IMR-90 (cell line): ENCODE measurements around the gene NLRP14. TPM values are rescaled to one million over a fixed set of nuclear protein-coding genes. Genes with fewer than 3 reads are reported as not detected.

Experiments
- ATAC-seq: fragments of 200-7000 bp; cut with Tn5 transposase; 2 replicates; pipeline ENCODE4 v1.9.1; 2020; ENCODE audit warnings: low read depth, mild to moderate bottlenecking, moderate library complexity
- BruUV-seq: library from RNA; stranded (reverse); fragments of 400-500 nt; replicated peaks from 2 replicates; lab custom pipeline; 2021; lab: Mats Ljungman, UMichigan
- CTCF ChIA-PET: fragments of 300-600 bp; formaldehyde crosslinking; extraction: SDS; loops from one replicate; lab custom pipeline; 2021; ENCODE audit warnings: antibody characterized with exemption; lab: Yijun Ruan, JAX
- POLR2A ChIA-PET: fragments of 300-600 bp; sonication (Branson Sonifier 250); formaldehyde crosslinking; loops from one replicate; lab custom pipeline; 2022; ENCODE audit warnings: antibody characterized with exemption; ENCODE audit not compliant: unreplicated experiment; lab: Charles Lee
- DNase-seq: peaks from one replicate; pipeline ENCODE4 v3.0.0; 2013
- H2AFZ ChIP-seq: replicated peaks from 2 replicates; pipeline ENCODE3; 2013; ENCODE audit warnings: low read length, mild to moderate bottlenecking; ENCODE audit not compliant: poor library complexity
- H2AK5ac ChIP-seq: 2 replicates; pipeline ENCODE4 v1.6.1; 2013; ENCODE audit warnings: low read depth, low read length, inconsistent platforms
- H2AK9ac ChIP-seq: replicated peaks from 2 replicates; pipeline ENCODE3; 2013; ENCODE audit warnings: mild to moderate bottlenecking, low read depth, low read length, moderate library complexity; ENCODE audit not compliant: poor library complexity
- H2BK120ac ChIP-seq: 2 replicates; pipeline ENCODE4 v1.6.1; 2013; ENCODE audit warnings: low read depth, low read length, inconsistent platforms
- H2BK15ac ChIP-seq: 3 replicates; pipeline ENCODE4 v1.6.1; 2013; ENCODE audit warnings: low read depth, low read length, inconsistent platforms
- H2BK20ac ChIP-seq: 2 replicates; pipeline ENCODE4 v1.6.1; 2013; ENCODE audit warnings: low read depth, mild to moderate bottlenecking, inconsistent platforms, low read length, moderate library complexity
- H2BK5ac ChIP-seq: 2 replicates; pipeline ENCODE4 v1.6.1; 2013; ENCODE audit warnings: mild to moderate bottlenecking, low read depth, low read length, inconsistent platforms; ENCODE audit not compliant: poor library complexity, severe bottlenecking
- H3K14ac ChIP-seq: replicated peaks from 2 replicates; pipeline ENCODE4 v1.6.1; 2013; ENCODE audit warnings: low read depth, low read length, inconsistent platforms
- H3K18ac ChIP-seq: 2 replicates; pipeline ENCODE4 v1.6.1; 2013; ENCODE audit warnings: low read depth, low read length, control low read depth
- H3K23ac ChIP-seq: 2 replicates; pipeline ENCODE4 v1.6.1; 2013; ENCODE audit warnings: low read depth, low read length, inconsistent platforms
- H3K27ac ChIP-seq: 2 replicates; pipeline ENCODE4 v1.5.1; 2013; ENCODE audit warnings: mild to moderate bottlenecking, control low read depth, low read length; ENCODE audit not compliant: insufficient read depth
- H3K27me3 ChIP-seq: 2 replicates; pipeline ENCODE4 v1.6.1; 2013; ENCODE audit warnings: low read length; ENCODE audit not compliant: control insufficient read depth, insufficient read depth
- H3K36me3 ChIP-seq: 2 replicates; pipeline ENCODE4 v1.6.1; 2013; ENCODE audit warnings: low read length, mixed read lengths; ENCODE audit not compliant: control insufficient read depth, insufficient read depth
- H3K4ac ChIP-seq: 2 replicates; pipeline ENCODE4 v1.6.1; 2013; ENCODE audit warnings: low read depth, low read length, inconsistent platforms
- H3K4me1 ChIP-seq: 2 replicates; pipeline ENCODE4 v1.6.1; 2013; ENCODE audit warnings: low read length, mixed read lengths; ENCODE audit not compliant: control insufficient read depth, insufficient read depth
- H3K4me2 ChIP-seq: 2 replicates; pipeline ENCODE4 v1.6.1; 2013; ENCODE audit warnings: low read depth, mild to moderate bottlenecking, control low read depth, low read length, moderate library complexity
- H3K4me3 ChIP-seq: 2 replicates; pipeline ENCODE4 v1.5.1; 2013; ENCODE audit warnings: low read depth, mild to moderate bottlenecking, control low read depth, low read length, moderate library complexity; ENCODE audit not compliant: insufficient read depth
- H3K56ac ChIP-seq: 2 replicates; pipeline ENCODE4 v1.6.1; 2013; ENCODE audit warnings: low read length, inconsistent platforms; ENCODE audit not compliant: insufficient read depth; ENCODE audit errors: extremely low read depth
- H3K79me1 ChIP-seq, 2 experiments: 2 replicates each; pipeline ENCODE4 v1.6.1; 2013; ENCODE audit warnings: low read length in 2 of 2, inconsistent platforms in 1 of 2, low read depth in 1 of 2
- H3K9ac ChIP-seq: 2 replicates; pipeline ENCODE4 v1.6.1; 2013; ENCODE audit warnings: low read depth, low read length, control low read depth
- H3K9me1 ChIP-seq: 2 replicates; pipeline ENCODE4 v1.6.1; 2013; ENCODE audit warnings: low read length, inconsistent platforms; ENCODE audit not compliant: insufficient read depth
- H3K9me3 ChIP-seq: 2 replicates; pipeline ENCODE4 v1.6.1; 2013; ENCODE audit warnings: low read length; ENCODE audit not compliant: control insufficient read depth, insufficient read depth
- H4K20me1 ChIP-seq: 2 replicates; pipeline ENCODE4 v1.6.1; 2013; ENCODE audit warnings: low read length, inconsistent platforms; ENCODE audit not compliant: insufficient read depth
- H4K5ac ChIP-seq: 2 replicates; pipeline ENCODE4 v1.6.1; 2013; ENCODE audit warnings: mild to moderate bottlenecking, low read depth, low read length, control low read depth
- H4K8ac ChIP-seq, 2 experiments: 2 replicates each; pipeline ENCODE4 v1.6.1; 2013; ENCODE audit warnings: low read depth in 2 of 2, low read length in 2 of 2, control low read depth in 1 of 2, inconsistent platforms in 1 of 2
- H4K91ac ChIP-seq: 2 replicates; pipeline ENCODE4 v1.6.1; 2013; ENCODE audit warnings: low read depth, low read length, inconsistent platforms; ENCODE audit not compliant: insufficient read depth
- BHLHE40 ChIP-seq: fragments of 150-350 bp; IDR thresholded peaks from 2 replicates; pipeline ENCODE4 v1.6.1; 2016; ENCODE audit warnings: mild to moderate bottlenecking, low read depth, low read length
- CEBPB ChIP-seq: IDR thresholded peaks from 2 replicates; pipeline ENCODE4 v1.6.1; 2012; ENCODE audit warnings: low read depth, low read length, improper control_type of control experiment
- CHD1 ChIP-seq: IDR thresholded peaks from 2 replicates; pipeline ENCODE4 v1.6.1; 2012; ENCODE audit warnings: low read depth, low read length, improper control_type of control experiment
- FOS ChIP-seq: fragments of 150-350 bp; IDR thresholded peaks from 2 replicates; pipeline ENCODE4 v1.6.1; 2016; ENCODE audit warnings: low read depth, low read length
- MAFK ChIP-seq: IDR thresholded peaks from 2 replicates; pipeline ENCODE4 v1.6.1; 2012; ENCODE audit warnings: low read depth, low read length, improper control_type of control experiment
- MAZ ChIP-seq: IDR thresholded peaks from 2 replicates; pipeline ENCODE4 v1.6.1; 2012; ENCODE audit warnings: low read depth, mild to moderate bottlenecking, low read length, improper control_type of control experiment, moderate library complexity, borderline replicate concordance
- MXI1 ChIP-seq: IDR thresholded peaks from 2 replicates; pipeline ENCODE4 v1.6.1; 2012; ENCODE audit warnings: low read depth, mild to moderate bottlenecking, low read length, moderate library complexity, borderline replicate concordance
- NFE2L2 ChIP-seq: fragments of 150-350 bp; IDR thresholded peaks from 2 replicates; pipeline ENCODE4 v1.6.1; 2016; ENCODE audit warnings: low read depth, mild to moderate bottlenecking, low read length
- POLR2A ChIP-seq: IDR thresholded peaks from 2 replicates; pipeline ENCODE4 v1.6.1; 2012; ENCODE audit warnings: mild to moderate bottlenecking, low read depth, low read length
- RAD21 ChIP-seq: IDR thresholded peaks from 2 replicates; pipeline ENCODE4 v1.6.1; 2012; ENCODE audit warnings: low read length, improper control_type of control experiment
- RCOR1 ChIP-seq: IDR thresholded peaks from 2 replicates; pipeline ENCODE4 v1.6.1; 2012; ENCODE audit warnings: mild to moderate bottlenecking, low read length, improper control_type of control experiment; ENCODE audit not compliant: insufficient replicate concordance
- RFX5 ChIP-seq: IDR thresholded peaks from 2 replicates; pipeline ENCODE4 v1.8.0; 2012; ENCODE audit warnings: low read depth, mild to moderate bottlenecking, low read length, moderate library complexity
- WGBS, 2 experiments: methylation state at CpG; one replicate each; pipeline versions ENCODE4 v1.1.5 to v1.1.7; 2013; ENCODE audit warnings: missing lambda C conversion rate in 2 of 2; ENCODE audit not compliant: insufficient read length in 1 of 2; ENCODE audit errors: extremely low coverage in 2 of 2; 5-methylcytosine and 5-hydroxymethylcytosine counted together
- dilution Hi-C: fragments of 300-500 bp; cut with HindIII; formaldehyde crosslinking; loops from one replicate; pipeline ENCODE4 v1.14.3; 2018; ENCODE audit warnings: low sequenced_read_pairs; ENCODE audit not compliant: unreplicated experiment
- in situ Hi-C: fragments of 300-500 bp; cut with MboI; formaldehyde crosslinking; loops from 3 replicates; pipeline ENCODE4 v1.14.3; 2019; ENCODE audit warnings: low sequenced_read_pairs, inconsistent platforms, mixed read lengths
- intact Hi-C: fragments of 100-400 bp; cut with micrococcal nuclease; formaldehyde crosslinking; loops from 2 replicates; pipeline ENCODE4 v1.10.0; 2022
- polyA plus RNA-seq, 3 experiments: library from polyadenylated mRNA; depleted of rRNA; stranded (reverse); fragments of >200 nt; gene quantifications; 2 replicates each; pipeline ENCODE4 v1.2.3, GENCODE V29; 2012; ENCODE audit warnings: low replicate concordance in 1 of 3
- total RNA-seq: library from RNA; depleted of rRNA; stranded (reverse); fragments of >200 nt; gene quantifications from 2 replicates; pipeline ENCODE4 v1.2.3, GENCODE V29; 2012
- TF ChIP-seq, protein P1 (sequence below): fragments of 150-350 bp; IDR thresholded peaks from 2 replicates; pipeline ENCODE4 v1.6.1; 2017; ENCODE audit warnings: mild to moderate bottlenecking, antibody characterized with exemption, low read length, low read depth
- TF ChIP-seq, protein P2 (sequence below): fragments of 150-350 bp; IDR thresholded peaks from 2 replicates; pipeline ENCODE4 v1.6.1; 2016; ENCODE audit warnings: low read depth, mild to moderate bottlenecking, low read length, moderate library complexity, borderline replicate concordance
- TF ChIP-seq, protein P3 (sequence below): conservative IDR thresholded peaks from 2 replicates; pipeline ENCODE4 v1.5.1; 2012; ENCODE audit warnings: mild to moderate bottlenecking, low read depth, low read length, improper control_type of control experiment

NLRP14 gene
- total and polyA plus RNA-seq, 2 of the 4 experiments (the other 2 are of a cell fraction): under 0.01 TPM; not detected in 1

DNA sequence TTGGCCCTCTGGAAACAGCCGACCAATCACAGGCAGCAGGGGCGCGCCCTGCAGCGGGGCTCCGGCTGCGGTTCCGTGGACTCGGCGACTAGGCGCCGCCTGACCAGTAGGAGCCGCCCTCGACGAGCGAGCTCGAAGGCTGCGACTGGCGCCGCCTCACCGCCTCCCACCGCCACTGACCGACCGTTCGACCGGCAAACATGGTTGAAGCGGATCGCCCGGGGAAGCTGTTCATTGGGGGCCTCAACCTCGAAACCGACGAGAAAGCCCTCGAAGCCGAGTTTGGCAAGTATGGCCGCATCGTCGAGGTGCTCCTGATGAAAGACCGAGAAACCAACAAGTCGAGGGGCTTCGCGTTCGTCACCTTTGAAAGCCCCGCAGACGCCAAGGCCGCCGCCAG lies 68.6 kb downstream of the NLRP14 start, which contains the start of gene RBMXL2:
Gene RBMXL2 (plus strand): TSS at position 78 of the 400 bp plus-strand sequence. CDS start 123 bp downstream, at position 201.
- BruUV-seq: no TSS peak
- Histone ChIP-seq H3K4me1 (no peaks in the 10 kb centered on the region), H3K27me3 (peaks cover 2% of the 10 kb centered on the region; the same call in 1 of the 2 replicates)

More for the DNA sequence above, 68.6 kb downstream of the NLRP14 start, which contains the start of gene RBMXL2:
- no peak within 1 kb of the TSS for H3K23ac ChIP-seq
- dilution Hi-C loops: no loop called here
- H3K4me3 ChIP-seq: no peak within 1 kb of the TSS
- H3K56ac ChIP-seq: no peak within 1 kb of the TSS
- no peak within 1 kb of the TSS for H2BK20ac ChIP-seq
- no peak within 1 kb of the TSS for H3K14ac ChIP-seq
- H3K9ac ChIP-seq: no peak within 1 kb of the TSS
- H3K79me1 ChIP-seq: no peaks in the 10 kb centered on the region
- ATAC-seq (no peak), DNase-seq (no peak)
- H2AK5ac ChIP-seq: no peak within 1 kb of the TSS
- H3K9me3 ChIP-seq: no peaks in the 10 kb centered on the region; the same call in 1 of the 2 replicates
- TF ChIP-seq, protein P1, sequence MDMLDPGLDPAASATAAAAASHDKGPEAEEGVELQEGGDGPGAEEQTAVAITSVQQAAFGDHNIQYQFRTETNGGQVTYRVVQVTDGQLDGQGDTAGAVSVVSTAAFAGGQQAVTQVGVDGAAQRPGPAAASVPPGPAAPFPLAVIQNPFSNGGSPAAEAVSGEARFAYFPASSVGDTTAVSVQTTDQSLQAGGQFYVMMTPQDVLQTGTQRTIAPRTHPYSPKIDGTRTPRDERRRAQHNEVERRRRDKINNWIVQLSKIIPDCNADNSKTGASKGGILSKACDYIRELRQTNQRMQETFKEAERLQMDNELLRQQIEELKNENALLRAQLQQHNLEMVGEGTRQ: no peak
- TF ChIP-seq MAFK: no peak
- TF ChIP-seq CEBPB: no peak
- TF ChIP-seq RCOR1: no peak
- TF ChIP-seq RAD21: no peak
- TF ChIP-seq BHLHE40: no peak
- TF ChIP-seq MXI1: no peak
- no peak for TF ChIP-seq MAZ
- TF ChIP-seq, protein P2, sequence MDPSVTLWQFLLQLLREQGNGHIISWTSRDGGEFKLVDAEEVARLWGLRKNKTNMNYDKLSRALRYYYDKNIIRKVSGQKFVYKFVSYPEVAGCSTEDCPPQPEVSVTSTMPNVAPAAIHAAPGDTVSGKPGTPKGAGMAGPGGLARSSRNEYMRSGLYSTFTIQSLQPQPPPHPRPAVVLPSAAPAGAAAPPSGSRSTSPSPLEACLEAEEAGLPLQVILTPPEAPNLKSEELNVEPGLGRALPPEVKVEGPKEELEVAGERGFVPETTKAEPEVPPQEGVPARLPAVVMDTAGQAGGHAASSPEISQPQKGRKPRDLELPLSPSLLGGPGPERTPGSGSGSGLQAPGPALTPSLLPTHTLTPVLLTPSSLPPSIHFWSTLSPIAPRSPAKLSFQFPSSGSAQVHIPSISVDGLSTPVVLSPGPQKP: no peak
- no peak for TF ChIP-seq RFX5
- no peak for TF ChIP-seq POLR2A
- no peak for TF ChIP-seq CHD1
- TF ChIP-seq, protein P3, sequence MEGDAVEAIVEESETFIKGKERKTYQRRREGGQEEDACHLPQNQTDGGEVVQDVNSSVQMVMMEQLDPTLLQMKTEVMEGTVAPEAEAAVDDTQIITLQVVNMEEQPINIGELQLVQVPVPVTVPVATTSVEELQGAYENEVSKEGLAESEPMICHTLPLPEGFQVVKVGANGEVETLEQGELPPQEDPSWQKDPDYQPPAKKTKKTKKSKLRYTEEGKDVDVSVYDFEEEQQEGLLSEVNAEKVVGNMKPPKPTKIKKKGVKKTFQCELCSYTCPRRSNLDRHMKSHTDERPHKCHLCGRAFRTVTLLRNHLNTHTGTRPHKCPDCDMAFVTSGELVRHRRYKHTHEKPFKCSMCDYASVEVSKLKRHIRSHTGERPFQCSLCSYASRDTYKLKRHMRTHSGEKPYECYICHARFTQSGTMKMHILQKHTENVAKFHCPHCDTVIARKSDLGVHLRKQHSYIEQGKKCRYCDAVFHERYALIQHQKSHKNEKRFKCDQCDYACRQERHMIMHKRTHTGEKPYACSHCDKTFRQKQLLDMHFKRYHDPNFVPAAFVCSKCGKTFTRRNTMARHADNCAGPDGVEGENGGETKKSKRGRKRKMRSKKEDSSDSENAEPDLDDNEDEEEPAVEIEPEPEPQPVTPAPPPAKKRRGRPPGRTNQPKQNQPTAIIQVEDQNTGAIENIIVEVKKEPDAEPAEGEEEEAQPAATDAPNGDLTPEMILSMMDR: no peak
- TF ChIP-seq FOS: no peak
- no peak for TF ChIP-seq NFE2L2
- no peak within 1 kb of the TSS for H2BK15ac ChIP-seq
- H4K8ac ChIP-seq: no peak within 1 kb of the TSS
- no peak within 1 kb of the TSS for H3K27ac ChIP-seq
- in situ Hi-C loops: no loop called here
- no peak within 1 kb of the TSS for H3K4ac ChIP-seq
- intact Hi-C loops: no loop called here
- CTCF ChIA-PET: no interaction called here
- H3K18ac ChIP-seq: no peak within 1 kb of the TSS
- H3K4me2 ChIP-seq: no peak within 1 kb of the TSS
- H4K5ac ChIP-seq: no peak within 1 kb of the TSS
- H2AFZ ChIP-seq: no peak within 1 kb of the TSS
- no peaks in the 10 kb centered on the region for H4K20me1 ChIP-seq
- no peak within 1 kb of the TSS for H2BK120ac ChIP-seq
- 72% methylated on average over 33 of the region's 45 CpGs; no CpG with 5 or more reads in 1 of the 2 experiments for WGBS, 2 experiments
- POLR2A ChIA-PET: no interaction called here
- no peak within 1 kb of the TSS for H2BK5ac ChIP-seq
- no peaks in the 10 kb centered on the region for H3K9me1 ChIP-seq
- no peaks in the 10 kb centered on the region for H3K36me3 ChIP-seq
- no peak within 1 kb of the TSS for H2AK9ac ChIP-seq
- no peak within 1 kb of the TSS for H4K91ac ChIP-seq
